ENCODE measurements around the gene NPAS3.

GRCh38 chr14:33653308-33653695 is 714.6 kb downstream of the NPAS3 start:
- TF ChIP-seq JUN (IDR thresholded peaks at IDR 0.05; ENCODE audit: borderline replicate concordance, insufficient read depth, insufficient read length, low read depth) (no peak), CTCF (IDR thresholded peaks at IDR 0.05; ENCODE audit: extremely low read depth in 1 of 2, insufficient read depth in 1 of 2, low read depth in 1 of 2, low read length in 2 of 2) (no peak), GATA2 (IDR thresholded peaks at IDR 0.05; ENCODE audit: insufficient read depth, insufficient read length, low read depth, low read length) (no peak), POLR2A (IDR thresholded peaks at IDR 0.05; ENCODE audit: low read depth, low read length) (no peak), FOS (IDR thresholded peaks at IDR 0.05; ENCODE audit: borderline replicate concordance, insufficient read depth, low read length) (no peak), EZH2 (IDR thresholded peaks at IDR 0.05; ENCODE audit: borderline replicate concordance, low read depth, low read length, severe bottlenecking) (no peak), POLR2AphosphoS5 (IDR thresholded peaks at IDR 0.05; ENCODE audit: insufficient read depth, low read depth, low read length) (no peak)

All from endothelial cell of umbilical vein (primary cell).